Spleen (tissue), 11 donors: ENCODE data around the gene PNMA6F. TPM values are rescaled to one million over a fixed set of nuclear protein-coding genes. Genes with fewer than 3 reads are reported as not detected.

Experiments
- DNase-seq: peaks from one replicate; pipeline ENCODE4 v3.0.0-alpha.2; 2020
- H3K27ac ChIP-seq, 8 donors: fragments of 200-600 bp; sonication (generic) in 7 of 8; 1 replicate in 4 of 8; 2 replicates in 4 of 8; pipeline versions ENCODE4 v1.5.0 to v1.8.0; 2016 to 2021; ENCODE audit warnings: inconsistent platforms in 4 of 8, mild to moderate bottlenecking in 4 of 8, moderate library complexity in 1 of 8
- H3K27me3 ChIP-seq, 7 donors: fragments of 200-600 bp; sonication (generic) in 6 of 7; replicated peaks in 1 of 7; 1 replicate in 4 of 7; 2 replicates in 3 of 7; pipeline versions ENCODE4 v1.5.0 to v1.8.0; 2016 to 2021; ENCODE audit warnings: inconsistent platforms in 3 of 7, mild to moderate bottlenecking in 1 of 7
- H3K36me3 ChIP-seq, 6 donors: fragments of 200-600 bp; sonication (generic) in 5 of 6; 1 replicate in 4 of 6; 2 replicates in 2 of 6; pipeline versions ENCODE4 v1.5.0 to v1.8.0; 2016 to 2021; ENCODE audit warnings: inconsistent platforms in 2 of 6
- H3K4me1 ChIP-seq, 6 donors: fragments of 200-600 bp; sonication (generic) in 5 of 6; 1 replicate in 3 of 6; 2 replicates in 3 of 6; pipeline versions ENCODE4 v1.5.0 to v1.8.0; 2016 to 2021; ENCODE audit warnings: inconsistent platforms in 3 of 6
- H3K4me3 ChIP-seq, 8 donors: fragments of 200-600 bp; sonication (generic) in 7 of 8; 1 replicate in 4 of 8; 2 replicates in 4 of 8; pipeline versions ENCODE4 v1.5.0 to v1.8.0; 2016 to 2021; ENCODE audit warnings: inconsistent platforms in 4 of 8, mild to moderate bottlenecking in 4 of 8, moderate library complexity in 2 of 8
- H3K9me3 ChIP-seq, 8 donors: fragments of 200-600 bp; sonication (generic) in 7 of 8; 1 replicate in 4 of 8; 2 replicates in 4 of 8; pipeline versions ENCODE4 v1.5.0 to v1.8.0; 2016 to 2021; ENCODE audit warnings: inconsistent platforms in 4 of 8
- POLR2A ChIP-seq, 3 donors: fragments of 450-650 bp; IDR thresholded peaks; one replicate each; pipeline ENCODE4 v1.5.1; 2017; ENCODE audit warnings: antibody characterized with exemption in 3 of 3, mild to moderate bottlenecking in 1 of 3
- POLR2AphosphoS5 ChIP-seq, 3 donors: sonication (generic); formaldehyde crosslinking; IDR thresholded peaks; one replicate each; pipeline ENCODE4 v1.5.1; 2017; ENCODE audit warnings: antibody characterized with exemption in 3 of 3
- WGBS, 5 donors: extraction: QIAGEN DNeasy Blood & Tissue Kit in 3 of 5; methylation state at CpG; one replicate each; pipeline versions ENCODE4 v1.1.5 to v1.1.7; 2013 to 2018; 5-methylcytosine and 5-hydroxymethylcytosine counted together
- intact Hi-C: fragments of 100-400 bp; cut with DNase I; formaldehyde crosslinking; loops from one replicate; pipeline ENCODE4 v1.15.0; 2023; ENCODE audit warnings: low total_unique reads
- polyA plus RNA-seq, 3 donors: library from polyadenylated mRNA; stranded (reverse); fragments of 200-250 nt; gene quantifications; one replicate each; pipeline ENCODE4 v1.2.1, GENCODE V29; 2013
- total RNA-seq, 7 donors: library from RNA; depleted of rRNA in 3 of 7; stranded (reverse); fragments of >200 nt in 3 of 7; fragmentation: NEBNext Ultra II Directional in 4 of 7; extraction: Animal tissue kit (Norgen Biotek cat#: 25700) in 4 of 7; gene quantifications; one replicate each; pipeline versions ENCODE4 v1.1.0 to v1.2.1, GENCODE V29; 2016 to 2021
- TF ChIP-seq, protein P1 (sequence below), 11 experiments: fragments of 200-600 bp in 7 of 11; fragments of 450-650 bp in 4 of 11; sonication (generic) in 4 of 11; IDR thresholded peaks in 8 of 11; conservative IDR thresholded peaks in 3 of 11; 1 replicate in 7 of 11; 2 replicates in 4 of 11; pipeline versions ENCODE4 v1.4.0 to v1.8.0; 2016 to 2021; ENCODE audit warnings: antibody characterized with exemption in 11 of 11, inconsistent platforms in 4 of 11, mild to moderate bottlenecking in 1 of 11
- donor health status: healthy with polysubstance abuse.
- donor health status: DM: no; HTN: no; CAD: no; lungs with moderate emphysema.
- donor health status: DM: no; HTN: no; CAD: no.
- donor health status: Bipolar disorder and iron deficiency.
- donor health status: healthy.
- donor health status: DM: no; HTN: no; CAD: no.
- donor health status: DM: yes; HTN: yes; CAD: no.

The PNMA6F gene
- total and polyA plus RNA-seq, 10 donors: not detected

DNA sequence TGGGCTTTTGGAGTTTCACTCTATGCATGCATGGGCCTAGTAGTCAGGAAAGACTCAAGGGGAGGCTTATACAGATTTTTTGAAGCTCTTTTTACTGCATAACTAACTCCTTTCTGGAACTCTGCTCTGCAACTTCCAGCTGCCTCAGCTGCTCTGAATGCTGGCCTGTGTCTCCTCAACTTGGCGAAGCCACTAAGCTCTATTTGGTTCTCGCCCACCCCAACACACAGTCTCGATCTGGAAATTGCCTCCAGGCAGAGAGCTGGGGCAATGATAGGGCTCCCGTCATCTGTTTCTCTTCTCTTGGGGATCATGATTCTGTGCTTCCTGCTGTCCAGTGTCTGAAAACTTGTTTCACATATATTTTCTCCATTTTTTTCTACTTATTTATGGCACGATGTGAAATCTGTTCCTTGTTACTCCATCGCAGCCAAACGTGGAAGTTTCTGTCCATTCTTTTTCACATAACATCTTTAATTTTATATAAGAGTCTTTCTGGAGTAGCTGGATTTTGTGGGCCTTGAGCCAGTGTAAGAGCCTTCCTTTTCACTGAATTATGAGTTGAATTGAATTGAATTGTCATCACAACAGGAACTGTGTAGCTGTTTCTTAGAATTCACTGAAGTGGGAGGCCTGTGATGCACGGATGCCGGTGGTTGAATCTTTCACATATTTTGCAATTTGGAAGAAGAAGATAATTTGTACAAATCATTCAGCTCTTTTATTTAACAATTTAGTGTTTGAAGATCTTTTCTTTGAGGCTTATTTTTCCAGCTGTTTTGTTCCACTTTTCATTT is 21.4 kb upstream of the PNMA6F start:
- Histone ChIP-seq H3K4me3 (no peak overlapping the region), H3K4me1 (peaks cover 0 to 8% (median under 1%) of the 10 kb centered on the region in 6 donors)

GRCh38 chrX:153340111-153340510 is 18.5 kb upstream of the PNMA6F start:
- no peak overlapping the region for H3K27ac ChIP-seq
- H3K27me3 ChIP-seq: no peaks in the 10 kb centered on the region
- peaks cover 0 to 36% (median 20%) of the 10 kb centered on the region in 6 donors for H3K4me1 ChIP-seq
- no peak for DNase-seq
- intact Hi-C loops: no loop called here
- TF ChIP-seq POLR2AphosphoS5 (IDR thresholded peaks at IDR 0.05): no peak
- no peak for TF ChIP-seq POLR2A (IDR thresholded peaks at IDR 0.05)
- TF ChIP-seq, protein P1, sequence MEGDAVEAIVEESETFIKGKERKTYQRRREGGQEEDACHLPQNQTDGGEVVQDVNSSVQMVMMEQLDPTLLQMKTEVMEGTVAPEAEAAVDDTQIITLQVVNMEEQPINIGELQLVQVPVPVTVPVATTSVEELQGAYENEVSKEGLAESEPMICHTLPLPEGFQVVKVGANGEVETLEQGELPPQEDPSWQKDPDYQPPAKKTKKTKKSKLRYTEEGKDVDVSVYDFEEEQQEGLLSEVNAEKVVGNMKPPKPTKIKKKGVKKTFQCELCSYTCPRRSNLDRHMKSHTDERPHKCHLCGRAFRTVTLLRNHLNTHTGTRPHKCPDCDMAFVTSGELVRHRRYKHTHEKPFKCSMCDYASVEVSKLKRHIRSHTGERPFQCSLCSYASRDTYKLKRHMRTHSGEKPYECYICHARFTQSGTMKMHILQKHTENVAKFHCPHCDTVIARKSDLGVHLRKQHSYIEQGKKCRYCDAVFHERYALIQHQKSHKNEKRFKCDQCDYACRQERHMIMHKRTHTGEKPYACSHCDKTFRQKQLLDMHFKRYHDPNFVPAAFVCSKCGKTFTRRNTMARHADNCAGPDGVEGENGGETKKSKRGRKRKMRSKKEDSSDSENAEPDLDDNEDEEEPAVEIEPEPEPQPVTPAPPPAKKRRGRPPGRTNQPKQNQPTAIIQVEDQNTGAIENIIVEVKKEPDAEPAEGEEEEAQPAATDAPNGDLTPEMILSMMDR (IDR thresholded peaks at IDR 0.05 in 8 of 11, conservative IDR thresholded peaks at IDR 0.05 in 3 of 11): no peak
- H3K36me3 ChIP-seq: peaks cover 0 to 49% (median 4%) of the 10 kb centered on the region in 6 donors
- peaks cover 0 to 10% (median 0%) of the 10 kb centered on the region in 8 donors for H3K9me3 ChIP-seq
- 83 to 100% (median 90%) methylated on average over 5 to 6 of the region's 6 CpGs for WGBS, 5 donors
- no peak overlapping the region for H3K4me3 ChIP-seq

More for the DNA sequence above, 21.4 kb upstream of the PNMA6F start:
- Histone ChIP-seq H3K27me3 (no peaks in the 10 kb centered on the region), H3K27ac (no peak overlapping the region), H3K36me3 (peaks cover 0 to 69% (median 18%) of the 10 kb centered on the region in 6 donors), H3K9me3 (peaks cover 0 to 10% (median 0%) of the 10 kb centered on the region in 8 donors)
- no peak for DNase-seq
- WGBS, 5 donors: 78 to 87% (median 84%) methylated on average over 9 of the region's 9 CpGs
- intact Hi-C loops: no loop called here
- TF ChIP-seq POLR2AphosphoS5 (IDR thresholded peaks at IDR 0.05): no peak
- TF ChIP-seq, protein P1 (IDR thresholded peaks at IDR 0.05 in 8 of 11, conservative IDR thresholded peaks at IDR 0.05 in 3 of 11): no peak
- no peak for TF ChIP-seq POLR2A (IDR thresholded peaks at IDR 0.05)

- peaks cover 0 to 10% (median 0%) of the 10 kb centered on the region in 8 donors for H3K9me3 ChIP-seq
- peaks cover 0 to 44% (median 4%) of the 10 kb centered on the region in 6 donors for H3K36me3 ChIP-seq
- TF ChIP-seq POLR2AphosphoS5 (IDR thresholded peaks at IDR 0.05) (no peak), POLR2A (IDR thresholded peaks at IDR 0.05) (no peak)
- TF ChIP-seq, protein P1 (IDR thresholded peaks at IDR 0.05 in 8 of 11, conservative IDR thresholded peaks at IDR 0.05 in 3 of 11): no peak
- intact Hi-C loops: no loop called here
- H3K4me1 ChIP-seq: peaks cover 0 to 40% (median 20%) of the 10 kb centered on the region in 6 donors
- no peak overlapping the region for H3K4me3 ChIP-seq
- no peak overlapping the region for H3K27ac ChIP-seq
- no peak for DNase-seq
- whole genome bisulfite sequencing, 5 donors: 80 to 99% (median 87%) methylated on average over 2 to 4 of the region's 4 CpGs
- no peaks in the 10 kb centered on the region for H3K27me3 ChIP-seq
Observed at GRCh38 chrX:153339662-153340061, 18.1 kb upstream of the PNMA6F start.

GRCh38 chrX:153338836-153339235 is 17.3 kb upstream of the PNMA6F start:
- intact Hi-C loops: no loop called here
- H3K27ac ChIP-seq: no peak overlapping the region

More at GRCh38 chrX:153338836-153339235, 17.3 kb upstream of the PNMA6F start:
- Histone ChIP-seq H3K4me3 (no peak overlapping the region), H3K4me1 (peaks cover 0 to 40% (median 20%) of the 10 kb centered on the region in 6 donors), H3K27me3 (no peaks in the 10 kb centered on the region), H3K9me3 (peaks cover 0 to 10% (median 0%) of the 10 kb centered on the region in 8 donors), H3K36me3 (peaks cover 0 to 36% (median 2%) of the 10 kb centered on the region in 6 donors)
- 55 to 77% (median 67%) methylated on average over 7 of the region's 7 CpGs for WGBS, 5 donors
- no peak for DNase-seq
- TF ChIP-seq POLR2A (IDR thresholded peaks at IDR 0.05) (no peak), POLR2AphosphoS5 (IDR thresholded peaks at IDR 0.05) (no peak)
- TF ChIP-seq, protein P1 (IDR thresholded peaks at IDR 0.05 in 8 of 11, conservative IDR thresholded peaks at IDR 0.05 in 3 of 11): no peak
